Endothelial cell of umbilical vein (primary cell): Measurements from ENCODE around the gene TMEM140.

ENCODE experiments used
- CTCF ChIP-seq, 2 donors: IDR thresholded peaks; 1 replicate in 1 of 2; 2 replicates in 1 of 2; pipeline ENCODE4 v1.5.1; 2011; ENCODE audit warnings: low read length in 2 of 2, mild to moderate bottlenecking in 2 of 2, moderate library complexity in 2 of 2, control low read depth in 1 of 2, inconsistent platforms in 1 of 2, low read depth in 1 of 2; ENCODE audit not compliant: insufficient read depth in 1 of 2; ENCODE audit errors: extremely low read depth in 1 of 2
- EZH2 ChIP-seq: IDR thresholded peaks from 2 replicates; pipeline ENCODE4 v1.6.1; 2012; ENCODE audit warnings: borderline replicate concordance, low read depth, mild to moderate bottlenecking, moderate library complexity, low read length, inconsistent platforms; ENCODE audit not compliant: severe bottlenecking
- FOS ChIP-seq: IDR thresholded peaks from 2 replicates; pipeline ENCODE4 v1.6.1; 2011; ENCODE audit warnings: mild to moderate bottlenecking, low read length, moderate library complexity, borderline replicate concordance; ENCODE audit not compliant: insufficient read depth
- GATA2 ChIP-seq: IDR thresholded peaks from 2 replicates; pipeline ENCODE4 v1.7.0; 2011; ENCODE audit warnings: low read depth, mild to moderate bottlenecking, moderate library complexity, mixed read lengths, low read length; ENCODE audit not compliant: insufficient read length, insufficient read depth
- MAX ChIP-seq: IDR thresholded peaks from 2 replicates; pipeline ENCODE4 v1.6.1; 2011; ENCODE audit not compliant: insufficient read depth, insufficient read length
- MYC ChIP-seq: IDR thresholded peaks from one replicate; pipeline ENCODE4 v1.6.1; 2011; ENCODE audit warnings: mild to moderate bottlenecking, low read depth, low read length
- POLR2A ChIP-seq: IDR thresholded peaks from 2 replicates; pipeline ENCODE4 v1.6.1; 2012; ENCODE audit warnings: low read depth, mild to moderate bottlenecking, control low read depth, low read length
- POLR2AphosphoS5 ChIP-seq: IDR thresholded peaks from 2 replicates; pipeline ENCODE4 v1.6.1; 2012; ENCODE audit warnings: low read depth, mild to moderate bottlenecking, control low read depth, low read length, moderate library complexity; ENCODE audit not compliant: insufficient read depth

- TF ChIP-seq CTCF (IDR thresholded peaks at IDR 0.05; ENCODE audit: extremely low read depth in 1 of 2, insufficient read depth in 1 of 2, low read depth in 1 of 2, low read length in 2 of 2) (no peak), MAX (no peak), POLR2A (no peak), MYC (no peak), POLR2AphosphoS5 (no peak), GATA2 (no peak), EZH2 (no peak), FOS (no peak)
Measured at GRCh38 chr7:135158874-135159273, 11.0 kb downstream of the TMEM140 start.
